GM19463 (cell line): ENCODE results near the gene IKBKE.

ENCODE experiments used
- ATAC-seq: cut with Tn5 transposase; IDR thresholded peaks from one replicate; pipeline ENCODE4 v1.9.1; 2021; ENCODE audit warnings: mild to moderate bottlenecking, moderate library complexity; ENCODE audit not compliant: unreplicated experiment

Gene IKBKE

DNA sequence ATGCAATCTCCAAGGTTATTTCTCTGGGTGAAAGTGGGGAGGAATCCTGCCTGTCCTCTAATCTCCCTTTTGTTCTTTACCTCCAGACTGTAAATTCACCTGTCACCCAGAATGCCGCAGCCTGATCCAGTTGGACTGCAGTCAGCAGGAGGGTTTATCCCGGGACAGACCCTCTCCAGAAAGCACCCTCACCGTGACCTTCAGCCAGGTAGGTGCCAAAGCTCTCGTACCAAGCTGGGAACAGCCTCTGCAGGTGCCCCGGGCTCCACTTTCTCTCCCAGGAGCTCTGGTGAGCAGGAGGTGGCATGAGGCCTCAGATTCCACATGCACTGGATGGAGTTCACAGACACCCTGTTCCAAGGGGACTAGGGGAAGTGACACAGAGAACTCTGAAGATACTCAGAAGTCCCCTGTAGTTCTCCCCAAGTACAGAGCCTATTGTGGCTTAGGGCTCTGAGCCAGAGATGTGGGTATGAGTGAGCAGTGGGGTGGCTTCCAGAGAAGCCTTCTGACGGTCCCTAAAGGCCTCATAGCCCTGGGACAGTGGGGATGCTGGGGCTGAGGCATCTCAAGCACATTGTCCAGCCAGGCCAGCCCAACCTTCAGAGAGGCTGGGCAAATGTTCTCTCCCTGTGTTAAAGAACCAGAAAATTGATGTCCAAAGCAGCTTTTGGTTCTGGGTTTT, 68.0 kb downstream of the IKBKE start:
- ATAC-seq: no peak

DNA sequence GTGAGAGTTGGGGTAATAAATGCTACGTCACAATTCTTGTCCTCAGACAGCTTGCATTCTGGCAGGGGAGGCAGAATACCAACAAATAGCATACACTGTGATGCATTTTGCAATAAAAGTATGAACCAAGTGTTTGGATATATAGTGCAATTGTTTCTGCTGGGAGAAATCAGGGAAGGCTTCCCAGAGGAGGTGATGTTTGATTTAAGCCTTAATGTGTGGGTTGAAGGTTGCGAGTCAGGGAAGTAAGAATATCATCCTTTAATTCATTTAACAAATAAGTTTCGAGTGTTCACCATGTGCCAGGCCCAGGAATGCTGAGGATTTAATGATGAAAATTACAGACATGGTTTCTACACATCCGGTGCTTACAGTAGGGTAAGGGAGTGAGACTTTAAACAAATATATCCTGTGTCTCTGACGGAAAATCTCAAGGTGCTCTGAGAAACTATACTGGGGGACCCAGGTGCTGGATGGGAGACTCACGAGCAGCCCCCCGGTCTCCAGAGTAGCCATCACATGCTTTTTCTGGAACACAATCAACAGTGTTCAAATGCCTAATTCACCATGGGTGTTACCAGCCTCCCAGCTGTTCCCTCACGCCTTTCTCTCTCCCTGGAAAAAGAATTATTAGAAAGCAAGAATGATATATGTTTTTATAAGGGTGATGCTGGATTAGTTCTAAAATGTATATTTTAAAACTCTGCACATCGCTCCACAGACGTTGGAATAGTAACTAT, 68.8 kb downstream of the IKBKE start:
- no peak for ATAC-seq

DNA sequence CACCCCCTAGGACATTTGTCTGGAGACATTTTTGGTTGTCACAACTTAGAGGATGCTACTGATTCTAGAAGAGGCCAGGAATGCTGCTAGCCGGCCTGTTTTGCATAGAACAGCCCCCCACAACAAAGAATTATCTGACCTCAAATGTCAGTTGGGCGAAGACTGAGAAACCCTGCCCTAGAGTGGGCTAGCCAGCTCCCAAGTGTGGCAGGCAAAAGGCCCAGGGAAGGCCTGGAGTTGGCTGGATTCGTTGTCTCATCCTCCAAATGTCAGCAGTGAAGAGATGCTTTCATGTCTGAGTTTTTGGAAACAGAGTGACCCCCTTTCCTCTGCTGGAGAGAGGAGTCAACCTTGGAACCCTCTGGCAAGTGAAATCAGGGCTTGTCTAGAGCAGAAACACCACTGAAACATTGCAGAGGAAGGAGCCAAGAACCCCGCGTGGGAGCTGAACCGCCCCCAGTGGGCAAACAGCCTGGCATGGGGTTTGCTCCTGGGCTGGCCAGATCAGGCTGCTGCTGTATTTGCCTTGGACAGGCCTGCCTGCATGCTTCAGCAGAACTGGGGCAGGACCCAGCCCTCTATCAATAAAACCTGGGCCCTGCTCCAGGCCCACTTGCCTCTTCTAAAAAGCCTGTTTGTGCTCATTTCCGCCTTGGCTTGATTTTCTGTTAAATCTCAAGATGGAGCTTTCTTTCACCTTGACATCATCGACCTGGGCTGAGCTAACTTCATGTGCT, 69.9 kb downstream of the IKBKE start:
- ATAC-seq: no peak

DNA sequence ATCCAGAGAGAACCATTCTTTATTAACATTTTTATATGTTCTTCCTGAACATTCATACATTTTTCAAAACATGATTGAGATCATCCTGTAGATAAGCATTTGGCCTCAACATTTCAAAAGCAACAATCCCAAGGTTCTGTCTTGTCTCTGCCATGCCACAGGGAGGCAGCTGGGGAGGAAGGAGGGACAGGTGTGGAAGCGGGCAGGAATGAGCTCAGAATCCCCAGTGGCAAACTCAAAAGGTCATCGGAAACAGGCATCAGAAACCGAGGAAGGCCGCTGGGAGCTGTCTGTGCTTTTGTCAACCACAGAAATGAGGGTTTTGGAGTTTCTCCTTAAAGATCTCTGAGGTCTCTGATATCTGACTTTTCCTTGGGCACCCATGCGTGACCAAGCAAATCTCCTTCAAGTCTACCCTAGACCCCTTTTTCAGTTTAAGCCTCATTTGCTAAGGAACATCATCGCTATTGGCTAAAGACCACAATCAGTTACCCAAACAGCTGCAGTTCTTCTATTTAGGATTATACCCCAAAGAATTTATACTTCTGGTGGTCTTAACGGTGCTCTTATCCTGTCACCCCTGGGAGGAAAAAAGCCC, 71.1 kb downstream of the IKBKE start:
- ATAC-seq: no peak

DNA sequence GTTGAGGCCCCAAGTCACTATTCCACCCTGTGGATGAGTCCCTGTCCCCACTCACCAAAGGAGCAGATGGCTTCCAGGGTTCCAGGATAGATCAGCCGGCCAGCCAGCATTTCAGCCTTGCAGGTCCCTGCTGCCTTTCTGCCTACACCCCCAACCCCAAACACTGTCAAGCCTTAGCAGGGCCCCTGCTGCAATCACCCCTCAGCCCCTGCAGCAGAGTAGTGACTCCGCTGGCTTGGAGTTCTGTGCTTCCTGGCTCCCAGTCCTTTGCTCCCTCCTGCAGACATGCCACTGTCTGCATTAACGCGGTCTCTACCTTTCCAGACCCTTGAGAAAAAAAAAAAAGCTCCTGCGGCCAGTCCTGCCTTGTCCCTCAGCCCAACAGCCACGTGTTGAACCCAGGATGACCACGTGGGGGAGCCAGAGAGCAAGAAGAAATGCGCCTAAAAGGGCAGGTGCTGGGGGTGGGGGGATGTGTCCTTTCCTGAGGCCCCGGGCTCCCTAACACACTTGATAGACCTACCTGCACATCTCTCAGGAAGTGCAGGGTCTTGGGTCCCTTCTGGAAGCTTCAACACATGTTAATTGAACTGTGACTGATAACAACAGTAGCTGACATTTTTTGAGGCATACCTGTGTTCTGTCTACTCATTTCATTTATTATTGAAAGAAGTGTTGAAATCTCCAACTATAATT, 74.4 kb downstream of the IKBKE start:
- no peak for ATAC-seq

DNA sequence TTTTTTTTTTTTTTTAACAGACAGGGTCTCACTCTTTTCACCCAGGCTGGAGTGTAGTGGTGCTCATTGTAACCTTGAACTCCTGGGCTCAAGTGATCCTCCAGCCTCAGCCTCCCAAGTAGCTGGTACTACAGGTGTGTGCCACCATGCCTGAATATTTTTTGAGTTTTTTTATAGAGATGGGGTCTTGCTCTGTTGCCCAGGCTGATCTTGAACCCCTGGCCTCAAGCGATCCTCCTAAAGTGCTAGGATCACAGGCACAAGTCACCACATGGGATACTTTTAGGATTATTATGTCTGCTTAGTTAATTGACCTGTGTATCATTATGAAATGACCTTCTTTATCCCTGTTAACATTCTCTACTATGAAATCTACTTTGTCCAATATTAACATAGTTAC, 75.1 kb downstream of the IKBKE start:
- no peak for ATAC-seq
